ENCODE data around the gene SRD5A3. TPM values are rescaled to one million over a fixed set of nuclear protein-coding genes. Genes with fewer than 3 reads are reported as not detected.

Gene SRD5A3
- total and polyA plus RNA-seq, 2 experiments from 2014 or later = 5.9 to 24.1 TPM

DNA sequence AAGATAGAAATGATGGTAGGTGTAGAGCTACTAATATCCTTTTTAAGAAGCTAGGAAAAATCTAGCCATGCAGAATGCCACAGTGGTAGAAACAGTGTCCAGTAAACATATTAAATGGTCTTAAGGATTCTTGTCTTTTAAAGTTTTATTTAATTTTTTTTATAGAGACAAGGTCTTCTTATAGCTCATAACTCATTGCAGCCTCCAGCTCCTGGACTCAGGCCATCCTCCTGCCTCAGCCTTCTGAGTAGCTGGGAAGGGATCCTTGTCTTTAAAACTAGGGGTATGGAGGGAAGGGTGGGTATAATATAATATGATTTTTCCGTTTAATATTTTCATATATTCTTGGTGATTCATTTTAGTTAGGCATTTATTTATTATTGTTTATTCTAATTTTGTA is 53.5 kb downstream of the SRD5A3 start:
- H3K27ac ChIP-seq = no peak overlapping the region
- no peaks in the 10 kb centered on the region for H3K36me3 ChIP-seq
- H3K27me3 ChIP-seq = no peaks in the 10 kb centered on the region
- no peak overlapping the region for H3K4me3 ChIP-seq
- DNase-seq (ENCODE audit: low read depth in 1 of 2, low spot score in 1 of 2) = no peak
- no peaks in the 10 kb centered on the region for H3K9me3 ChIP-seq (ENCODE audit: low read depth)
- H3K4me1 ChIP-seq (ENCODE audit: low read depth) = peaks cover 29% of the 10 kb centered on the region
- TF ChIP-seq CTCF (IDR thresholded peaks at IDR 0.05; ENCODE audit: low read depth, low read length) = no peak

GRCh38 chr4:55405073-55405472 is 59.0 kb downstream of the SRD5A3 start:
- Histone ChIP-seq H3K27ac (no peak overlapping the region), H3K27me3 (no peaks in the 10 kb centered on the region), H3K4me1 (ENCODE audit: low read depth) (peaks cover 6% of the 10 kb centered on the region), H3K4me3 (no peak overlapping the region), H3K36me3 (peaks cover 13% of the 10 kb centered on the region), H3K9me3 (ENCODE audit: low read depth) (no peaks in the 10 kb centered on the region)
- no peak for DNase-seq (ENCODE audit: low read depth in 1 of 2, low spot score in 1 of 2)
- no peak for TF ChIP-seq CTCF (IDR thresholded peaks at IDR 0.05; ENCODE audit: low read depth, low read length)

DNA sequence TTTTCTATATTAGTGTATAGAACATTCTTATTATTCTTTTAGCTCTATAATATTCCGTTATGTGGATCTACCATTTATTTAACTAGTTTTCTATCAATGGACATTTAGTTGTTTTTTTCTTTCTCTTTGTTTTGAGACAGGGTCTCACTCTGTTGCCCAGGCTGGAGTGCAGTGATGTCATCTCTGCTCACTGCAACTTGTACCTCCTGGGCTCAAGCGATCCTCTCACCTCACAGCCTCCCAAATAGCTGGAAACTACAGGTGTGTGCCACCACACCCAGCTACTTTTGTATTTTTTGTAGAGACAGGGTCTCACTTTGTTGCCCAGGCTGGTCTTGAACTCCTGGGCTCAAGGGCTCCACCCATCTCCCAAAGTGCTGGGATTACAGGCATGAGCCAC is 60.5 kb downstream of the SRD5A3 start:
- no peak for DNase-seq (ENCODE audit: low read depth in 1 of 2, low spot score in 1 of 2)
- no peak for TF ChIP-seq CTCF (IDR thresholded peaks at IDR 0.05; ENCODE audit: low read depth, low read length)
- no peak overlapping the region for H3K27ac ChIP-seq
- no peaks in the 10 kb centered on the region for H3K9me3 ChIP-seq (ENCODE audit: low read depth)
- no peak overlapping the region for H3K4me3 ChIP-seq
- H3K27me3 ChIP-seq = no peaks in the 10 kb centered on the region
- H3K4me1 ChIP-seq (ENCODE audit: low read depth) = peaks cover 11% of the 10 kb centered on the region
- peaks cover 13% of the 10 kb centered on the region for H3K36me3 ChIP-seq

GRCh38 chr4:55407119-55407518 is 61.1 kb downstream of the SRD5A3 start:
- Histone ChIP-seq H3K36me3 (peaks cover 13% of the 10 kb centered on the region), H3K4me3 (no peak overlapping the region), H3K27ac (no peak overlapping the region), H3K27me3 (no peaks in the 10 kb centered on the region), H3K4me1 (ENCODE audit: low read depth) (peaks cover 11% of the 10 kb centered on the region), H3K9me3 (ENCODE audit: low read depth) (no peaks in the 10 kb centered on the region)
- no peak for TF ChIP-seq CTCF (IDR thresholded peaks at IDR 0.05; ENCODE audit: low read depth, low read length)
- no peak for DNase-seq (ENCODE audit: low read depth in 1 of 2, low spot score in 1 of 2)

- Histone ChIP-seq H3K27ac (no peak overlapping the region), H3K4me3 (no peak overlapping the region), H3K27me3 (no peaks in the 10 kb centered on the region), H3K9me3 (ENCODE audit: low read depth) (no peaks in the 10 kb centered on the region), H3K4me1 (ENCODE audit: low read depth) (peaks cover 11% of the 10 kb centered on the region), H3K36me3 (peaks cover 13% of the 10 kb centered on the region)
- DNase-seq (ENCODE audit: low read depth in 1 of 2, low spot score in 1 of 2) = no peak
- TF ChIP-seq CTCF (IDR thresholded peaks at IDR 0.05; ENCODE audit: low read depth, low read length) = no peak
Observed at GRCh38 chr4:55407764-55408163, 61.7 kb downstream of the SRD5A3 start.

Measured in cardiac muscle cell (in vitro differentiated cells and primary cell).